BLaER1 (cell line): ENCODE measurements around the gene RPL36.
"Not testable (repeated sequence)": the region's sequence is repeated elsewhere in the genome, so short reads cannot be mapped to it uniquely, and the experiment has no call there.

Experiments used
- H3K27ac ChIP-seq: shearing (Covaris generic); formaldehyde crosslinking; 2 replicates; pipeline ENCODE4 v1.8.1; 2022
- H3K27me3 ChIP-seq: shearing (Covaris generic); formaldehyde crosslinking; 2 replicates; pipeline ENCODE4 v1.8.1; 2022
- H3K36me3 ChIP-seq: shearing (Covaris generic); formaldehyde crosslinking; 2 replicates; pipeline ENCODE4 v1.8.1; 2022
- H3K4me1 ChIP-seq: shearing (Covaris generic); formaldehyde crosslinking; 2 replicates; pipeline ENCODE4 v1.8.1; 2022
- H3K4me2 ChIP-seq: shearing (Covaris generic); formaldehyde crosslinking; 2 replicates; pipeline ENCODE4 v1.8.1; 2022
- H3K4me3 ChIP-seq: shearing (Covaris generic); formaldehyde crosslinking; 2 replicates; pipeline ENCODE4 v1.8.1; 2022
- H3K9ac ChIP-seq: shearing (Covaris generic); formaldehyde crosslinking; 2 replicates; pipeline ENCODE4 v1.8.1; 2022
- H3K9me3 ChIP-seq: shearing (Covaris generic); formaldehyde crosslinking; 2 replicates; pipeline ENCODE4 v1.8.1; 2022
- H4K20me1 ChIP-seq: shearing (Covaris generic); formaldehyde crosslinking; 2 replicates; pipeline ENCODE4 v1.8.1; 2022
- Cebpa-rat ChIP-seq: shearing (Covaris generic); IDR thresholded peaks from 2 replicates; pipeline ENCODE4 v1.8.1; 2022

The RPL36 gene

DNA sequence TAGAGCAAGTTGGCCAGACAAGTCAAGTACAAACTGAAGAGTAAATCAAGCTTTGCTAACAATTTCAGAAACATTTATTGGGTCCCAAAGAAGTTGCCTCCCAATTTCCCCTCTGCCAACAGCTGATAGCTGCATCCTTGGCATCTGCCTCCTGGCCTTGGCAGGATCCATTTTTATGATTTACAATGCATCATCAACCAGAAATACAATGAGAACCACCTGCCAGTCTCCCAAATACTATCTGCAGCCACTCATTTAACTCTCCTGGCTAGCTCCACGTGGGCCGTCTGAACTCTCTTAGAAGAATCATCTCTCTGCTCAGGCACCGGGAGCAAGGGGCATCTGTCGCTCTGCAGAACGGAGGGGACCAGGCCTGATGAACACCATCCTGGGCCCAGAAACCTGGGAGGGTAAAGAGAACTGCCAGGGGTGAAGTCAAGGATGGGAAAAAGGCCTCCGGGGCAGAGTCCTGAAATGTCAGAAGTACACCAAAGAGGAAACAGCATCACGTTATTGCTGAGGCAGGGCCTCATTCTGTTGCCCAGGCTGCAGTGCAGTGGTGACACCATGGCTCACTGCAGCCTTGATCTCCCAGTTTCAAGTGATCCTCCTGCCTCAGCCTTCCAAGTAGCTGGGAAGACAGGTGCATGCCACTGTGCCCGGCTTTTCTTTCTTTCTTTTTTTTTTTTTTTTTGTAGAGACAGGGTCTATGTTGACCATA is 27.3 kb downstream of the RPL36 start:
- H3K4me3 ChIP-seq, result no peak overlapping the region; the same call in 1 of the 2 replicates
- H3K4me2 ChIP-seq, result peak overlapping the region; percentile 82
- peaks cover 30% of the 10 kb centered on the region for H3K4me1 ChIP-seq
- peaks cover 53% of the 10 kb centered on the region for H3K36me3 ChIP-seq
- TF ChIP-seq Cebpa-rat, result no peak
- peaks cover 73% of the 10 kb centered on the region for H4K20me1 ChIP-seq
- no peaks in the 10 kb centered on the region for H3K9me3 ChIP-seq
- peak overlapping the region; percentile 96; the same call in 1 of the 2 replicates for H3K9ac ChIP-seq
- H3K27ac ChIP-seq, result 0 out of 2 replicates have a peak overlapping the region, but pooled peaks have one; percentile 14
- no peaks in the 10 kb centered on the region for H3K27me3 ChIP-seq

DNA sequence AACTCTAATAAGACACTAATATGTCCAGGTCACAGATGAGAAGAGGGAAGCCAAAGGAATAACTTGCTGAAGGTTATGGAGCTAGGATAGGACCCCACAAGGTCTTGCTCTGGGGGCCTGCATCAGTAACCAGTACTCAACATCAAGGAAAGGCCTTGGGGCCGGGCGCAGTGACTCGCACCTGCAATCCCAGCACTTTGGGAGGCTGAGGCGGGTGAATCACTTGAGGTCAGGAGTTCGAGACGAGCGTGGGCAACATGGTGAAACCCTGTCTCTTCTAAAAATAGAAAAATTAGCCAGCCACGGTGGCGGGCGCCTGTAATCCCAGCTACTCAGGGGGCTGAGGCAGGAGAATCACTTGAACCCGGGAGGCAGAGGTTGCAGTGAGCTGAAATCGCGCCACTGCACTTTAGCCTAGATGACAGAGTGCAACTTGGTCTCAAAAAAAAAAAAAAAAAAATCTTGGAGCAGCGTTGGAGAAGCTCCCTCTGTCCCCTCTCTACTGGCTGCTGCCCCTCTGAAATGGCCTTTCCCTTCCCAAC is 28.0 kb downstream of the RPL36 start:
- Histone ChIP-seq H3K4me1 (peaks cover 30% of the 10 kb centered on the region), H3K9me3 (no peaks in the 10 kb centered on the region), H3K27me3 (no peaks in the 10 kb centered on the region), H3K27ac (peak overlapping the region; percentile 98), H3K9ac (peak overlapping the region; percentile 96), H4K20me1 (peaks cover 66% of the 10 kb centered on the region), H3K4me3 (peak overlapping the region; percentile 98), H3K36me3 (peaks cover 45% of the 10 kb centered on the region), H3K4me2 (peak overlapping the region; percentile 82)
- no peak for TF ChIP-seq Cebpa-rat

DNA sequence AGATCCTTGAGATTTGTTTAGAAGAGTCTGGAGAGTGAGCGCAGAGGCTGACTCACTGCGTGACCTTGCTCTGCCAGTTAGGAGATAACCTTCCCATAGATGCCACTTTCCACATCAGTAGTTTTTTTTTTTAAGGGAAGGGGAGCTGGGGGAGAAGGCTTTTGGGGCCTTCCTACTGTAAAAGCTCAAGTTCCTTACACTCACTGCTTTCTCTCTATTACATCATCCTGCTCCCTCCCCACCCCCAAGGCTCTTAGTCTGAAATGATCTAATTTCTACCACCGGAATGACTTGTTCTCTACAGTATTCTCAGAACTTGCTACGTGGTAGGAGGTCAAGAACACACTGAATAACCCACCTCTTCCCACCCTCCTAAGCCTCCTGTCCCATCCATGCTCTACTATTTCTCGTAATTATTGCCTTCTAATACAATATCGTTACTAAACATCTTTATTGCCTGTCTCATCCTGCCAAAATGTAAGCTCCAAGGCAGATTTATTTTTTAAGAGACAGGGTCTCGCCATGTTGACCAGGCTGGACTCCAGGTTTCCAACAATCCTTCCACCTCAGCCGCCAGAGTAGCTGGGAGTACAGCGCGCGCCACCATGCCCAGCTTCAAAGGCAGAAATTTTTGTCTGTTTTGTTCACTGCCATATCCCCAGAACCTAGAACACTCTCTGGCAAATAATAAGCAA is 28.6 kb downstream of the RPL36 start:
- peak overlapping the region; percentile 98 for H3K4me3 ChIP-seq
- peak overlapping the region; percentile 98 for H3K27ac ChIP-seq

DNA sequence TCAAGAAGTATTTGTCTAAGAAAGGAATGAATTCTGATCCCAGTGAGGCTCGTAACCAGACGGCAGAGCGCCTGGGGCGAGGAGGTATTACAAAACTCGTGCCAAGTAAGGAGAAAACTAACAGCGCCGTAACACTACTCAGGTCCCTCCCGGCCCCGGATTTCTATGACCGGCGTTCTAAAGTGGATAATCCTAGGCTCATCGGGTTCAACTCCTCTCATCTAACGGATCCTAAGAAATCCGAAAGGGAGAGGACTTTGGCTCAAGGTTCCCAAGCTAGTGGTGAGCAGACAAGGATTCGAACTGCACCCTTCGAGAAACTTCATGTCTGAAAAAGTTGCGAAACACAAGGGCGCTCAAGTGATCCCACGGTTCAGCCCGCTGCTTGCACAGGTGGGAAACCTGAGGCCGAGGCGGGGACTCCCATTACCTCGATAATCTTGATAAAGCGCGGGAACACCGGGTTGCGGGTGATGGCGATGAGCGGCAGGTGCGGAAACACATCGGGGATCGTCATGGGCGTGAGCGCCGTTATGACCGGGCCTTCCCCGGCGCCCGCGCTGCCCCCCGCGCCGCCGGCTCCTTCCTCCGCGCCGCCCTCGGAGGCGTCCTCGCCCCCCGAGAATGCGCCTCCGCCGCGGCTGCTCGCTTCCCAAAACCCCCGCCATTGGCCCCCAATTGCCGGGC is 29.3 kb downstream of the RPL36 start:
- Histone ChIP-seq H4K20me1 (peaks cover 53% of the 10 kb centered on the region), H3K36me3 (peaks cover 32% of the 10 kb centered on the region), H3K27ac (peak overlapping the region; percentile 98), H3K4me1 (peaks cover 30% of the 10 kb centered on the region), H3K27me3 (no peaks in the 10 kb centered on the region), H3K9me3 (no peaks in the 10 kb centered on the region), H3K9ac (peak overlapping the region; percentile 96), H3K4me3 (peak overlapping the region; percentile 98), H3K4me2 (peak overlapping the region; percentile 82)
- peak; percentile 78 for TF ChIP-seq Cebpa-rat

More for the DNA sequence above, 28.6 kb downstream of the RPL36 start:
- Histone ChIP-seq H3K36me3 (peaks cover 39% of the 10 kb centered on the region), H3K9ac (peak overlapping the region; percentile 96), H3K4me2 (peak overlapping the region; percentile 82), H3K27me3 (no peaks in the 10 kb centered on the region), H4K20me1 (peaks cover 60% of the 10 kb centered on the region), H3K9me3 (no peaks in the 10 kb centered on the region), H3K4me1 (peaks cover 30% of the 10 kb centered on the region)
- no peak for TF ChIP-seq Cebpa-rat

DNA sequence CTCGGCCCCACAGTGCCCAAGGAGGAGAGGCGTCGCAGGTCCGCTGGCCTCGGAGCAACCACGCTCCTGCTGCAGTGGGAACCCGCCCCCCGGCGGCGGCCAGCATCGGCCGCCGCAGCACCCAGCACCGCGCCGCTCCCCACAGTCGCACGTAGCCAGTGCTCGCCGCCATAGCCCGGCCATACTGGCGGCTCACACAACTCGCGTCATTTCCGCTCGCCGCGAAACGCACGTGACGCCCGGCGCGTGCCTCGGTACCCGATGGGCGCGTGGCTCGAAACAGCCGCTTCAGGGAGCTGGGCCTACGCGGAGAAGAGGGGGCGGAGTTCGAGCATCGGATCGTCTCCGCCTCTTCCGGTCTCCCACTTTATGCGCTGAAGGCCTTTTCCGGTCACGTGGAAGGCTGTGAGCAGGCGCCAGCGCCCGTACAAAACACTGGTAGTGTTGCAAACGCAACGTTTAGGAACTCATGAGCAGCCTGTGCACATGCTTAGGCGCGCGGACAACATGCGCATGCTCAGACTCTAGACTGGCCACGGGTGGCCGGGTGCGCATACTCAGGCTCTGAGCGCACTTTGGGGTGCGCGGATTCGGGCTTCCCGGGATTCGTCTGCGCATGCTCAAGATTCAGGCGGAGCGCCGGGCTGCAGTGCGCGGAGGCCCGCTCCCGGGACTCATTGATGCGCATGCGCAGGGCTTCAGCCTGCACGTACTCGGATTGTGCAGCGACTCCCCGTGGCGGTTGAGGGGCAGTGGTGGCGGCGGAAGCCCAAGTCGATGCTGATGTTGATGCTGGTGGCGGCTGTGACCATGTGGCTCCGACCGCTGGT is 30.1 kb downstream of the RPL36 start, which contains the start of the genes CATSPERD and LONP1:
Gene CATSPERD, plus strand, starts transcription at position 677 of the 830 bp plus-strand sequence. Its CDS starts 101 bp downstream, at position 778.
Gene LONP1, minus strand, starts transcription at position 186 of the 830 bp plus-strand sequence. Its CDS starts 14 bp downstream, at position 172.
- H3K36me3 ChIP-seq, result peaks cover 25% of the 10 kb centered on the region
- TF ChIP-seq Cebpa-rat, result no peak
- peak within 1 kb of the TSS; percentile 98 for H3K4me3 ChIP-seq
- peak within 1 kb of the TSS; percentile 96 for H3K9ac ChIP-seq
- H3K4me2 ChIP-seq, result peak within 1 kb of the TSS; percentile 82
- peak within 1 kb of the TSS; percentile 98 for H3K27ac ChIP-seq
- no peaks in the 10 kb centered on the region for H3K27me3 ChIP-seq
- peaks cover 45% of the 10 kb centered on the region for H4K20me1 ChIP-seq
- no peaks in the 10 kb centered on the region for H3K9me3 ChIP-seq
- peaks cover 31% of the 10 kb centered on the region for H3K4me1 ChIP-seq

GRCh38 chr19:5727453-5728050 is 37.5 kb downstream of the RPL36 start:
- no peaks in the 10 kb centered on the region for H3K27me3 ChIP-seq
- no peak for TF ChIP-seq Cebpa-rat
- H3K4me2 ChIP-seq, result no peak overlapping the region
- H3K36me3 ChIP-seq, result no peaks in the 10 kb centered on the region
- no peak overlapping the region for H3K4me3 ChIP-seq
- no peak overlapping the region for H3K9ac ChIP-seq
- no peak overlapping the region for H3K27ac ChIP-seq
- no peaks in the 10 kb centered on the region for H4K20me1 ChIP-seq
- no peaks in the 10 kb centered on the region for H3K9me3 ChIP-seq
- H3K4me1 ChIP-seq, result peaks cover 5% of the 10 kb centered on the region; the same call in 1 of the 2 replicates

DNA sequence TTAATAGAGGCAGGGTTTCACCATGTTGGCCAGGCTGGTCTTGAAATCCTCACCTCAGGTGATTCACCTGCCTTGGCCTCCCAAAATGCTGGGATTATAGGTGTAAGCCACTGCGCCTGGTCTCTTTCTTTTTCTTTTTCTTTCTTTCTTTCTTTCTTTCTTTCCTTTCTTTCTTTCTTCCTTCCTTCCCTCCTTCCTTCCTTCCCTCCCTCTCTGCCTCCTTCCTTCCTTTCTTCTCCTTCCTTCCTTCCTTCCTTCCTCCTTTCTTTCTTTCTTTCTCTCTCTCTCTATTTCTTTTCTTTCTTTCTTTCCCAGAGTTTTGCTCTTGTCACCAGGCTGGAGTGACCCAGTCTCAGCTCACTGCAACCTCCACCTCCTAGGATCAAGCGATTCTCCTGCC is 43.1 kb downstream of the RPL36 start:
- not testable (repeated sequence) for H3K27ac ChIP-seq, H3K9me3 ChIP-seq, H3K27me3 ChIP-seq, H3K4me3 ChIP-seq, H4K20me1 ChIP-seq, H3K4me1 ChIP-seq, H3K9ac ChIP-seq, H3K36me3 ChIP-seq
- H3K4me2 ChIP-seq, result 0 out of 2 replicates have a peak overlapping the region, but pooled peaks have one; percentile 12

DNA sequence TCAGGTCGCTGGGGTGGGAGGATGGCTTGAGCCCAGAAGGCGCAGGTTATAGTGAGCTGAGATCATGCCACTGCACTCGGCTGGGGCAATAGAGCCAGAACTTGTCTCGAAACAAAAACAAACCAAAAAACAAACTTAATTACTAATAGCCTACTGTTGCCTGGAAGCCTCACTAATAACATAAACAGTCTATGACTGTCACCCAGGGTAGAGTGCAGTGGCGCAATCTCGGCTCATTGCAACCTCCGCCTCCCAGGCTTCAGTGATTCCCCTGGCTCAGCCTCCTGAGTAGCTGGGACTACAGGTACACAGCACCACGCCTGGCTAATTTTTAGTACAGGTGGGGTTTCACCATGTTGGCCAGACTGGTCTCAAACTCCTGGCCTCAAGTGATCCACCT is 48.3 kb downstream of the RPL36 start:
- Histone ChIP-seq H3K4me1 (0 out of 2 replicates have a peak, but pooled peaks cover 1% of the 10 kb centered on the region), H3K36me3 (no peaks in the 10 kb centered on the region), H3K27me3 (no peaks in the 10 kb centered on the region), H3K27ac (no peak overlapping the region), H3K9ac (no peak overlapping the region), H4K20me1 (no peaks in the 10 kb centered on the region), H3K9me3 (no peaks in the 10 kb centered on the region), H3K4me3 (no peak overlapping the region), H3K4me2 (no peak overlapping the region)
- no peak for TF ChIP-seq Cebpa-rat
